Lower leg skin (tissue), 3 donors: ENCODE measurements around the gene LAMB4.

Experiments used
- CTCF ChIP-seq, 3 donors: fragments of 450-650 bp; IDR thresholded peaks; one replicate each; pipeline ENCODE4 v1.5.1; 2016; ENCODE audit warnings: antibody characterized with exemption in 3 of 3, mild to moderate bottlenecking in 3 of 3, moderate library complexity in 2 of 3
- POLR2A ChIP-seq, 2 donors: fragments of 450-650 bp; IDR thresholded peaks; one replicate each; pipeline ENCODE4 v1.6.1; 2016 to 2017; ENCODE audit warnings: antibody characterized with exemption in 2 of 2, mild to moderate bottlenecking in 1 of 2, moderate library complexity in 1 of 2

- TF ChIP-seq POLR2A (IDR thresholded peaks at IDR 0.05) (no peak), CTCF (IDR thresholded peaks at IDR 0.05) (no peak)
Observed at GRCh38 chr7:108016841-108017775, 113.1 kb downstream of the LAMB4 start.
